ENCODE data around the gene SAP30. TPM values are rescaled to one million over a fixed set of nuclear protein-coding genes. Genes with fewer than 3 reads are reported as not detected.

Gene SAP30
- total RNA-seq, 2 donors from 2014 or later: 31.7 to 57.4 TPM

DNA sequence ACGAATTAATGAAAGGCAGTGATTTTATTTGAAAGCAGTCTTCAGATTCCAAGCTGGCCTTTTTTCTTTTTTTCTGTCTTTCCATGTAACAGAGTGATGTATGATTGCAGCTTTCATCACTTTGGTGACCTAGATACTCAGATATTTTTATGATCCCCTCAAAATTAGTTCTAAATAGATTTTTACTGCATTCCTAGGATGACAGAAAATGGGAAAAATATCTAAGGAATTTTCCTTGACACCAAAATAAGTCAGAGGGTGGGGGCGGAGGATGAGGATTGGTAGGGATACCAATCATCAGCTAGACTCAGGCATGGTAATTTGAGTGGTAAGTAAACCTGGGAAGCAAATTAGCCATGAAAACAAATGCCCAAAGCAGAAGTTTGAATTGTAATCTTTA, 24.7 kb upstream of the SAP30 start:
- Mint-ChIP-seq H3K4me1 (no peaks in the 10 kb centered on the region), H3K27ac (no peak overlapping the region), H3K27me3 (no peaks in the 10 kb centered on the region), H3K9me3 (no peaks in the 10 kb centered on the region), H3K4me3 (no peak overlapping the region), H3K36me3 (ENCODE audit: low read depth) (no peaks in the 10 kb centered on the region)
- ATAC-seq (replicated peaks): no peak

GRCh38 chr4:173347467-173347866, 23.3 kb upstream of the SAP30 start:
- Mint-ChIP-seq H3K36me3 (ENCODE audit: low read depth) (no peaks in the 10 kb centered on the region), H3K27me3 (no peaks in the 10 kb centered on the region), H3K4me1 (no peaks in the 10 kb centered on the region), H3K27ac (no peak overlapping the region), H3K9me3 (no peaks in the 10 kb centered on the region), H3K4me3 (no peak overlapping the region)
- ATAC-seq (replicated peaks): no peak

- ATAC-seq (replicated peaks): no peak
- no peaks in the 10 kb centered on the region for H3K27me3 Mint-ChIP-seq
- H3K9me3 Mint-ChIP-seq: no peaks in the 10 kb centered on the region
- no peak overlapping the region for H3K4me3 Mint-ChIP-seq
- H3K36me3 Mint-ChIP-seq (ENCODE audit: low read depth): peaks cover under 1% of the 10 kb centered on the region
- H3K27ac Mint-ChIP-seq: no peak overlapping the region
- H3K4me1 Mint-ChIP-seq: no peaks in the 10 kb centered on the region
Observed at GRCh38 chr4:173357939-173358338, 12.8 kb upstream of the SAP30 start.

GRCh38 chr4:173360587-173361221, 10.1 kb upstream of the SAP30 start:
- no peaks in the 10 kb centered on the region for H3K9me3 Mint-ChIP-seq
- H3K27me3 Mint-ChIP-seq: no peaks in the 10 kb centered on the region
- ATAC-seq (replicated peaks): no peak
- no peaks in the 10 kb centered on the region for H3K4me1 Mint-ChIP-seq
- peaks cover 20% of the 10 kb centered on the region for H3K36me3 Mint-ChIP-seq (ENCODE audit: low read depth)
- H3K27ac Mint-ChIP-seq: no peak overlapping the region
- no peak overlapping the region for H3K4me3 Mint-ChIP-seq

DNA sequence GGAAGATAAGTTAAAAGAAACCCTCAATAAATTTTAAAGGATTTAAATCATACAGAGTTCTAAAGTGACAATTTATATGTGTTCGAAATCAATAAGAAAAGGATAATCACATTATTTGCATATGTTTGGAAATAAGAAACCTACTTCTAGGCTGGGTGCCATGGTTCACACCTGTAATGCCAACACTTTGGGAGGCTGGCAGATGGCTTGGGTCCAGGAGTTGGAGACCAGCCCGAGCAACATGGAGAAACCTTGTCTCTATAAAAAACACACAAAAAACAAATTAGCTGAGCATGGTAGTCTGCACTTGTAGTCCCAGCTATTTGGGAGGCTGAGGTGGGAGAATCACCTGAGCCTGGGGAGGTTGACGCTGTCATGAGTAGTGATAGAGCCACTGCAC, 8.1 kb upstream of the SAP30 start:
- Mint-ChIP-seq H3K27me3 (no peaks in the 10 kb centered on the region), H3K9me3 (no peaks in the 10 kb centered on the region), H3K27ac (no peak overlapping the region), H3K36me3 (ENCODE audit: low read depth) (peaks cover 29% of the 10 kb centered on the region), H3K4me1 (peaks cover 8% of the 10 kb centered on the region), H3K4me3 (no peak overlapping the region)
- ATAC-seq (replicated peaks): no peak

DNA sequence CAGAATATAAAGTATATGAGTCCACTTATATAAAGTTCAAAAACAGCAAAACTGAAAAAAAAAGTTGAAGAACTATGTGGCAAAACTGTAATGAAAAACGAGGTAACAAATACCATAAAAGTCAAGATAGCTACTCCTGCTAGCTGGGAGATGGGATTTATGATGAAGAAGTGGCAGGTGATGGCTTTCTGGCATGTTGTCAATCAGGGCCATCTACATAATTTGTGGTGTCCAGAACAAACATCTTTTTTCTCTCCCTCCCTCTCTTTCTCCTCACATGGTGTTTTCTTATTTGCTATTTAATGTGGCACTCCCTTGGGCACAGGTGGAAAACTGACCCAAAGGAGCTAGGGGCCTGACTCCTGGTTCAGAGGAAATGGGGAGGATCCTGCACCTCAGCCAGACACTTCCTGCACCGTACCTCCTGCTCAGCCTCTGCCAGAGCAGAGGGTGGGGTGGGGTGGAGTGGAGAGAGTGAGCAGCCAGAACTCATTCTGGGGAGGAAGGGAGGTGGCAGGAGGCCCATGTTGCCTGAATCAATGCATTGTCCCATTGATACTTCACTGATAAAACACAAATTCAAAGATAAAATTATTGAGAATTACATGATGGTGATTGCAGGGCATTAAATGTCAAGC, 5.3 kb upstream of the SAP30 start:
- Mint-ChIP-seq H3K36me3 (ENCODE audit: low read depth) (peaks cover 50% of the 10 kb centered on the region), H3K27ac (peak overlapping the region; percentile 56), H3K4me3 (peak overlapping the region; percentile 22), H3K9me3 (no peaks in the 10 kb centered on the region), H3K4me1 (peaks cover 22% of the 10 kb centered on the region), H3K27me3 (no peaks in the 10 kb centered on the region)
- no peak for ATAC-seq (replicated peaks)

DNA sequence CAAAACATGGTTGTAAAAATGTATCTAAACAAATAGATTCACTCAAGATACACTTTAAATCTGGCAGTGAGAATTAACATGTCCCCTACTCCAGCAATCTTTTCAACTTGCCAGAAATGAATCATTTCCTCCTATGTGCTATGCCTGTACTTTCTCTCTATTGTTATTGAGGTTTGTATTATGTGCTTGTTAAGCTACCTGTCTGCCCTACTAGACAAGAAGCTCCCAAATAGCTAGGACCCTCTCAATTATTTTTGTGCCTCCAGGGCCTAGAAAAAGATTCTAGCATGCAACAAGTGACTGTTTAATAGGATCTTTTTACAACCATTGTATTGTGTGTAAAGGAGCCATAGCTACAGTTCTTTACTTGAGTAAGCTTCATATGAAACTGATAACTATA, 3.5 kb upstream of the SAP30 start:
- Mint-ChIP-seq H3K27me3 (no peaks in the 10 kb centered on the region), H3K4me1 (peaks cover 22% of the 10 kb centered on the region), H3K36me3 (ENCODE audit: low read depth) (peaks cover 65% of the 10 kb centered on the region), H3K9me3 (no peaks in the 10 kb centered on the region), H3K4me3 (peak overlapping the region; percentile 99), H3K27ac (peak overlapping the region; percentile 70)
- ATAC-seq (replicated peaks): peak; percentile 13

DNA sequence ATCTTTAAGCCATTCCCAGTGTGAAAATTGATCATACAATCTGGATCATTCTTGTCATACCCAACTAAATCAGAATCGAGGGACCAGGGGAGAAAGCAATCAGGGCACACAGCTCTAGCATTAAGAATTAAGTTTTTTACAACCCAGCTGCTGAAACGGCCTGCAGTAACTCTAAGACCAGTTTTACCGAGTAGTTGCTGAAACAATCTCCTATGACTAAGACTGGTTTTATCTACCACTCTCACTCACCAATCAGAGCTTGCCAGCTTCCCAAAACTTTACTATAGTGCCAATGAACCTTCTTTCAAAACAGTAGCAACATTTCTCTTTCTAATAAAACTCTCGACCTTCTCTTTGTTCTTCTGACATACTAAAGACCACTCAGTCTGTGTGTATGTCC, 2.8 kb upstream of the SAP30 start:
- Mint-ChIP-seq H3K4me1 (peaks cover 23% of the 10 kb centered on the region), H3K9me3 (no peaks in the 10 kb centered on the region), H3K27me3 (no peaks in the 10 kb centered on the region), H3K27ac (peak overlapping the region; percentile 70), H3K4me3 (peak overlapping the region; percentile 99), H3K36me3 (ENCODE audit: low read depth) (peaks cover 72% of the 10 kb centered on the region)
- no peak for ATAC-seq (replicated peaks)

DNA sequence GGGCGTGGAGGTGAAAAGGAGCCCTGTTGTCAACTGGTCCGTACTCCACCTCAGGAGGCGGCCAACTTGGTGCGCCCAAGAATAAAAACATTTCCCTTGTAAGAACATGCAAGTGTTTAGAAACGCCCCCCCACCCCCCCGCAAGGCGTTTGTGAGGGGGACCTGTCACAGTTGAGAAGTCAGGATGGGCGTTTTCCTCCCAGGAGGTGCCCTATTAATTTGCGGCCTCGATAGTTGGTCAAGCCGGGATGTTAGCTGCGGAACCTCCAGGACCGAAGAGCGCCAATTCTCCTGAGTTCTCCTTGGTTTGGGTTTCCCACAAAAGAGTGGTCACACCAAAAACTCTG, 651 bp upstream of the SAP30 start:
- Mint-ChIP-seq H3K4me1 (peaks cover 28% of the 10 kb centered on the region), H3K4me3 (peak overlapping the region; percentile 99), H3K9me3 (no peaks in the 10 kb centered on the region), H3K27ac (peak overlapping the region; percentile 99), H3K36me3 (ENCODE audit: low read depth) (peaks cover 79% of the 10 kb centered on the region), H3K27me3 (no peaks in the 10 kb centered on the region)
- ATAC-seq (replicated peaks): peak; percentile 18

DNA sequence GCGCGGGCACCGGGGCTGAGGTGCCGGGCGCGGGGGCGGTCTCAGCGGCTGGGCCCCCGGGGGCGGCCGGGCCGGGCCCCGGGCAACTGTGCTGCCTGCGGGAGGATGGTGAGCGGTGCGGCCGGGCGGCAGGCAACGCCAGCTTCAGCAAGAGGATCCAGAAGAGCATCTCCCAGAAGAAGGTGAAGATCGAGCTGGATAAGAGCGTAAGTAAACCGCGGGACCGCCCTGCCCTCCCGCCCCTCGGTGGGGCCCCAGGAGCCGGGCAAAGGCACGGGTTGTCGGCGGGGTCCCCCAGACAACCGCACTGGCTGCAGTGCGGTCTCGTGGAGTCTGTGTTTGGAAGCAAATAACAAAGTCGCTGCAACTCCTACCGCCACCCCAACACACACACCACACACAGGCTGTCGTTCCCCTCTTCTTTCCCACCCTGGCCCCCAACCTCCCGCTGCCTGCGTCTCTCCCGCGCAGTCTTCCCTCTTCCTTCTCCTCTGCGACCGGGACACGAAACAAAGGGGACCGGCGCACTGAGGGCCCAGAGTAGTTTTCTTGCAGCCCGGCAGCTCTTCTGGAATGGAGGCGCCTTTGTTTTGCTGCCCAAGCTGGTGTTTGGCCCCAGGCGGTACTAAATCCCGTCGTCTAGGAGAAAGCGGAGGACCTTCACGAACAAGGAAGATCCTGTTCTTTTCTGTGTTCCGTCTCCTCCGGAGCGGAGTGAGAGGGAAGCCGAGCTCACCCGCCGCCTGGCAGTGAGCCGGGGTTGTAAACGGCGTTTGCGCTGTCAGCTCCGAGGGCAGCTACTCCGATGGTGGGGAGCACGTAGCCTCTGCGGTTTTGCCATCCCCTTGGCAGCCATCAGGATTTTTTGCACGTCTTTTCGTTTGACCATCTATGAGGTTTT, 788 bp downstream of the SAP30 start:
- H3K27me3 Mint-ChIP-seq: no peaks in the 10 kb centered on the region

DNA sequence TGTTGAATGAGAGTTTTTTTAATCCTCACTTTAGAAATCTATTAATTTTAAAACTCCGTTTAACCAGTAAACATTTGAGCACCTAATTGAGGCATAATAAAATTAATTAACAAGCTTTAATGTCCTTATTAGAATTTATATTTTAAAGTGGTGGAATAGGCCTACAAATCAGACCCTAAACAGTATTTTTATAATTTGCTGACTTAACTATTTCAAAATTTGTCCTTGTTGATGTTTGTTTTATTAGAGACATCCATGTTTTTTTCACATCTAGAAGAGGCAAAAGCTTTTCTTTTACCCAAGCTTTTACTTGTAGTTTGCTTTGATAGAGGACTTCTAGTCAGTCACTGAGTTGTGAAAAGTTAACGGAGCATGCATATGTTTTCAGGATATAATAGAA, 3.8 kb downstream of the SAP30 start:
- peaks cover 10% of the 10 kb centered on the region for H3K4me1 Mint-ChIP-seq
- no peaks in the 10 kb centered on the region for H3K27me3 Mint-ChIP-seq
- no peak overlapping the region for H3K4me3 Mint-ChIP-seq
- peaks cover 67% of the 10 kb centered on the region for H3K36me3 Mint-ChIP-seq (ENCODE audit: low read depth)
- H3K9me3 Mint-ChIP-seq: no peaks in the 10 kb centered on the region
- ATAC-seq (replicated peaks): no peak
- H3K27ac Mint-ChIP-seq: no peak overlapping the region

More for the DNA sequence above, 788 bp downstream of the SAP30 start:
- ATAC-seq (replicated peaks): peak; percentile 9
- Mint-ChIP-seq H3K36me3 (ENCODE audit: low read depth) (peaks cover 82% of the 10 kb centered on the region), H3K4me3 (peak overlapping the region; percentile 99), H3K9me3 (no peaks in the 10 kb centered on the region), H3K27ac (peak overlapping the region; percentile 99), H3K4me1 (peaks cover 28% of the 10 kb centered on the region)

DNA sequence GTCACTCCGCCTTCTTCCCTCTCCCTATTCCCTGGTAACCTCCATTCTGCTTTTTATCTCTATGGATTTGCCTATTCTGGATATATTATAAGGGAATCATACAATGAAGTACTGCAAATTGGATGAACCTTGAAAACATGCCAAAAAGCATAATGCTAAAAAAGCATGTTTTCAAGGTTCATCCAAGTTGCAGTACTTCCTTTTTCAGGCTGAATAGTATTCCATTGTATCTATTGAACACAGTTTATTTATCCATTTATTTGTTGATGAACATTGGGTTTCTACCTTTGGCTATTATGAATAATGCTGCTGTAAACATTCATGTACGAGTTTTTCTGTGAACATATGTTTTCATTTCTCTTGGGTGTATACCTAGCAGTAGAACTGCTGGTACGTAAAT, 9.2 kb downstream of the SAP30 start:
- no peak for ATAC-seq (replicated peaks)
- no peaks in the 10 kb centered on the region for H3K27me3 Mint-ChIP-seq
- H3K4me1 Mint-ChIP-seq: peaks cover 5% of the 10 kb centered on the region
- no peaks in the 10 kb centered on the region for H3K9me3 Mint-ChIP-seq
- no peak overlapping the region for H3K27ac Mint-ChIP-seq
- no peak overlapping the region for H3K4me3 Mint-ChIP-seq
- H3K36me3 Mint-ChIP-seq (ENCODE audit: low read depth): peaks cover 18% of the 10 kb centered on the region

GRCh38 chr4:173380987-173381386, 10.2 kb downstream of the SAP30 start:
- H3K9me3 Mint-ChIP-seq: no peaks in the 10 kb centered on the region

GRCh38 chr4:173381610-173382009, 10.9 kb downstream of the SAP30 start:
- peaks cover 7% of the 10 kb centered on the region for H3K36me3 Mint-ChIP-seq (ENCODE audit: low read depth)
- no peak for ATAC-seq (replicated peaks)
- peaks cover 5% of the 10 kb centered on the region for H3K4me1 Mint-ChIP-seq
- H3K4me3 Mint-ChIP-seq: no peak overlapping the region
- H3K9me3 Mint-ChIP-seq: no peaks in the 10 kb centered on the region
- no peak overlapping the region for H3K27ac Mint-ChIP-seq
- no peaks in the 10 kb centered on the region for H3K27me3 Mint-ChIP-seq

More at GRCh38 chr4:173380987-173381386, 10.2 kb downstream of the SAP30 start:
- ATAC-seq (replicated peaks): no peak
- Mint-ChIP-seq H3K4me1 (peaks cover 5% of the 10 kb centered on the region), H3K27ac (no peak overlapping the region), H3K36me3 (ENCODE audit: low read depth) (peaks cover 10% of the 10 kb centered on the region), H3K27me3 (no peaks in the 10 kb centered on the region), H3K4me3 (no peak overlapping the region)

- H3K27me3 Mint-ChIP-seq: no peaks in the 10 kb centered on the region
- H3K4me1 Mint-ChIP-seq: peaks cover 5% of the 10 kb centered on the region
- H3K4me3 Mint-ChIP-seq: no peak overlapping the region
- H3K9me3 Mint-ChIP-seq: no peaks in the 10 kb centered on the region
- H3K36me3 Mint-ChIP-seq (ENCODE audit: low read depth): peaks cover 7% of the 10 kb centered on the region
- no peak overlapping the region for H3K27ac Mint-ChIP-seq
- no peak for ATAC-seq (replicated peaks)
Observed at GRCh38 chr4:173382349-173382748, 11.6 kb downstream of the SAP30 start.

All from activated T-helper 17 cell treated with anti-CD3 and anti-CD28 coated beads, Interleukin-2, amount 50 U/mL, for 72 hours (primary cell).